NK-92 (cell line): Measurements from ENCODE around the gene CHCHD6.

Source experiments
- DNase-seq: peaks from one replicate; lab custom pipeline; 2025; ENCODE audit not compliant: unreplicated experiment; lab: John Stamatoyannopoulos, UW

The CHCHD6 gene

GRCh38 chr3:126891141-126891540, 187.1 kb downstream of the CHCHD6 start:
- no peak for DNase-seq

- DNase-seq: no peak
Measured at GRCh38 chr3:126891791-126892190, 187.8 kb downstream of the CHCHD6 start.

GRCh38 chr3:126893651-126894050, 189.6 kb downstream of the CHCHD6 start:
- no peak for DNase-seq

GRCh38 chr3:126894475-126894874, 190.4 kb downstream of the CHCHD6 start:
- DNase-seq: no peak

GRCh38 chr3:126895178-126896066, 191.4 kb downstream of the CHCHD6 start:
- no peak for DNase-seq

GRCh38 chr3:126896067-126896441, 192.0 kb downstream of the CHCHD6 start:
- no peak for DNase-seq

GRCh38 chr3:126896968-126897367, 192.9 kb downstream of the CHCHD6 start:
- no peak for DNase-seq

GRCh38 chr3:126897943-126898342, 193.9 kb downstream of the CHCHD6 start:
- no peak for DNase-seq

GRCh38 chr3:126900859-126901540, 197.0 kb downstream of the CHCHD6 start:
- DNase-seq: no peak

GRCh38 chr3:126901631-126902030, 197.6 kb downstream of the CHCHD6 start:
- no peak for DNase-seq

- DNase-seq: no peak
Measured at GRCh38 chr3:126903521-126903920, 199.5 kb downstream of the CHCHD6 start.

- no peak for DNase-seq
Measured at GRCh38 chr3:126907557-126907956, 203.5 kb downstream of the CHCHD6 start.

GRCh38 chr3:126908752-126909275, 204.8 kb downstream of the CHCHD6 start:
- DNase-seq: no peak

GRCh38 chr3:126910231-126910630, 206.2 kb downstream of the CHCHD6 start:
- no peak for DNase-seq

- DNase-seq: no peak
Measured at GRCh38 chr3:126911162-126912026, 207.4 kb downstream of the CHCHD6 start.

GRCh38 chr3:126912027-126912422, 208.0 kb downstream of the CHCHD6 start:
- DNase-seq: no peak

- DNase-seq: no peak
Measured at GRCh38 chr3:126912491-126913195, 208.6 kb downstream of the CHCHD6 start.

- DNase-seq: no peak
Measured at GRCh38 chr3:126913524-126913923, 209.5 kb downstream of the CHCHD6 start.

- no peak for DNase-seq
Measured at GRCh38 chr3:126914226-126914625, 210.2 kb downstream of the CHCHD6 start.

- no peak for DNase-seq
Measured at GRCh38 chr3:126915015-126915414, 211.0 kb downstream of the CHCHD6 start.

- DNase-seq: no peak
Measured at GRCh38 chr3:126916546-126916945, 212.5 kb downstream of the CHCHD6 start.
